ENCODE results near the gene CFAP70. TPM values are rescaled to one million over a fixed set of nuclear protein-coding genes. Genes with fewer than 3 reads are reported as not detected.

The CFAP70 gene
- total RNA-seq, 2 donors from 2014 or later = 0.98 to 1.2 TPM

Other genes with a start within 250 kb of the CFAP70 start
- gene NUDT13, start 248.4 kb downstream of the CFAP70 start, total RNA-seq = 1 to 10 TPM; 3.3 to 3.8 TPM
- gene ECD, start 190.9 kb downstream of the CFAP70 start, total RNA-seq = 10 to 100 TPM; 17.8 to 18.4 TPM
- 10 to 100 TPM; 14.5 to 20.0 TPM for gene FAM149B1, start 190.7 kb downstream of the CFAP70 start, total RNA-seq
- 10 to 100 TPM; 11.8 to 15.9 TPM for gene DNAJC9, start 111.6 kb downstream of the CFAP70 start, total RNA-seq
- 100 to 1,000 TPM in 1 of 2 donors, 10 to 100 TPM in 1; 86.0 to 116 TPM for gene MRPS16, start 106.2 kb downstream of the CFAP70 start, total RNA-seq
- gene ANXA7, start 55.2 kb upstream of the CFAP70 start, total RNA-seq = 100 to 1,000 TPM in 1 of 2 donors, 10 to 100 TPM in 1; 97.5 to 114 TPM
- 1 to 10 TPM; 1.5 to 1.9 TPM for gene MSS51, start 74.7 kb upstream of the CFAP70 start, total RNA-seq
- gene PPP3CB, start 137.2 kb upstream of the CFAP70 start, total RNA-seq = 10 to 100 TPM; 28.8 to 29.3 TPM
- 100 to 1,000 TPM; 111 to 121 TPM for gene USP54, start 232.5 kb upstream of the CFAP70 start, total RNA-seq